Gastrocnemius medialis (tissue), 4 donors: ENCODE results near the gene SLC6A14. TPM values are rescaled to one million over a fixed set of nuclear protein-coding genes. Genes with fewer than 3 reads are reported as not detected.

Experiments
- ATAC-seq, 2 donors: fragments of 150-250 bp; one replicate each; pipeline ENCODE4 v1.9.1; 2016
- DNase-seq, 2 donors: peaks; one replicate each; pipeline ENCODE4 v3.0.0-alpha.2; 2019
- H3K27ac ChIP-seq, 4 donors: fragments of 200-600 bp; sonication (generic); 1 replicate in 1 of 4; 2 replicates in 3 of 4; pipeline ENCODE4 v1.5.1; 2016 to 2018; ENCODE audit warnings: mild to moderate bottlenecking in 2 of 4, moderate library complexity in 1 of 4
- H3K27me3 ChIP-seq, 3 donors: fragments of 200-600 bp; sonication (generic) in 2 of 3; 1 replicate in 1 of 3; 2 replicates in 2 of 3; pipeline versions ENCODE4 v1.5.1 to v1.6.0; 2016 to 2019; ENCODE audit warnings: mild to moderate bottlenecking in 1 of 3, moderate library complexity in 1 of 3
- H3K36me3 ChIP-seq, 2 donors: fragments of 200-600 bp; sonication (generic) in 1 of 2; one replicate each; pipeline ENCODE4 v1.5.1; 2017 to 2018
- H3K4me1 ChIP-seq, 2 donors: fragments of 200-600 bp; sonication (generic) in 1 of 2; one replicate each; pipeline ENCODE4 v1.5.1; 2016 to 2017; ENCODE audit warnings: mild to moderate bottlenecking in 2 of 2
- H3K4me3 ChIP-seq, 4 donors: fragments of 200-600 bp; sonication (generic) in 3 of 4; 1 replicate in 1 of 4; 2 replicates in 3 of 4; pipeline ENCODE4 v1.5.1; 2016 to 2019; ENCODE audit warnings: mild to moderate bottlenecking in 2 of 4
- H3K9me3 ChIP-seq, 3 donors: fragments of 200-600 bp; sonication (generic) in 2 of 3; 1 replicate in 1 of 3; 2 replicates in 2 of 3; pipeline ENCODE4 v1.5.1; 2016 to 2019
- in situ Hi-C, 4 donors: fragments of 200-750 bp; cut with MboI; loops; one replicate each; pipeline versions ENCODE4 v1.15.0 to v1.8.0; 2017; ENCODE audit warnings: low sequenced_read_pairs in 4 of 4
- intact Hi-C: fragments of 100-400 bp; cut with DNase I; formaldehyde crosslinking; loops from one replicate; pipeline ENCODE4 v1.15.1; 2023; ENCODE audit warnings: low total_unique reads
- total RNA-seq, 4 donors: library from RNA; depleted of rRNA; stranded (reverse); fragments of >200 nt; gene quantifications; one replicate each; pipeline versions ENCODE4 v1.1.0 to v1.2.3, GENCODE V29; 2016
- TF ChIP-seq, protein P1 (sequence below), 5 experiments: fragments of 450-650 bp in 3 of 5; fragments of 200-600 bp in 2 of 5; sonication (generic) in 2 of 5; IDR thresholded peaks in 4 of 5; conservative IDR thresholded peaks in 1 of 5; 1 replicate in 4 of 5; 2 replicates in 1 of 5; pipeline ENCODE4 v1.5.1; 2016 to 2019; ENCODE audit warnings: antibody characterized with exemption in 5 of 5, mild to moderate bottlenecking in 3 of 5, moderate library complexity in 3 of 5

The SLC6A14 gene
- total RNA-seq, 4 donors from 2014 or later: not detected

GRCh38 chrX:116499780-116500179 lies 63.4 kb downstream of the SLC6A14 start:
- intact Hi-C loops: no loop called here
- Histone ChIP-seq H3K27me3 (no peaks in the 10 kb centered on the region), H3K27ac (no peak overlapping the region), H3K36me3 (no peaks in the 10 kb centered on the region), H3K9me3 (no peaks in the 10 kb centered on the region), H3K4me1 (no peaks in the 10 kb centered on the region), H3K4me3 (no peak overlapping the region)
- in situ Hi-C loops: no loop called here
- TF ChIP-seq, protein P1, sequence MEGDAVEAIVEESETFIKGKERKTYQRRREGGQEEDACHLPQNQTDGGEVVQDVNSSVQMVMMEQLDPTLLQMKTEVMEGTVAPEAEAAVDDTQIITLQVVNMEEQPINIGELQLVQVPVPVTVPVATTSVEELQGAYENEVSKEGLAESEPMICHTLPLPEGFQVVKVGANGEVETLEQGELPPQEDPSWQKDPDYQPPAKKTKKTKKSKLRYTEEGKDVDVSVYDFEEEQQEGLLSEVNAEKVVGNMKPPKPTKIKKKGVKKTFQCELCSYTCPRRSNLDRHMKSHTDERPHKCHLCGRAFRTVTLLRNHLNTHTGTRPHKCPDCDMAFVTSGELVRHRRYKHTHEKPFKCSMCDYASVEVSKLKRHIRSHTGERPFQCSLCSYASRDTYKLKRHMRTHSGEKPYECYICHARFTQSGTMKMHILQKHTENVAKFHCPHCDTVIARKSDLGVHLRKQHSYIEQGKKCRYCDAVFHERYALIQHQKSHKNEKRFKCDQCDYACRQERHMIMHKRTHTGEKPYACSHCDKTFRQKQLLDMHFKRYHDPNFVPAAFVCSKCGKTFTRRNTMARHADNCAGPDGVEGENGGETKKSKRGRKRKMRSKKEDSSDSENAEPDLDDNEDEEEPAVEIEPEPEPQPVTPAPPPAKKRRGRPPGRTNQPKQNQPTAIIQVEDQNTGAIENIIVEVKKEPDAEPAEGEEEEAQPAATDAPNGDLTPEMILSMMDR (IDR thresholded peaks at IDR 0.05 in 4 of 5, conservative IDR thresholded peaks at IDR 0.05 in 1 of 5): no peak
- DNase-seq: no peak
- ATAC-seq: no peak

Other genes with a start within 250 kb of the SLC6A14 start
- gene CT83, start 26.4 kb downstream of the SLC6A14 start, total RNA-seq: not detected